Measurements from ENCODE around the gene KLHDC9.

Gene KLHDC9

GRCh38 chr1:161099090-161099802, 1.1 kb downstream of the KLHDC9 start:
- peak; percentile 13; the same call in 1 of the 2 replicates for TF ChIP-seq POLR2AphosphoS5 (IDR thresholded peaks at IDR 0.05; ENCODE audit: low read depth, low read length)
- TF ChIP-seq FOXP2 (optimal IDR thresholded peaks at IDR 0.05; ENCODE audit: borderline replicate concordance, extremely low read depth, extremely low read length, insufficient read depth) = no peak

DNA sequence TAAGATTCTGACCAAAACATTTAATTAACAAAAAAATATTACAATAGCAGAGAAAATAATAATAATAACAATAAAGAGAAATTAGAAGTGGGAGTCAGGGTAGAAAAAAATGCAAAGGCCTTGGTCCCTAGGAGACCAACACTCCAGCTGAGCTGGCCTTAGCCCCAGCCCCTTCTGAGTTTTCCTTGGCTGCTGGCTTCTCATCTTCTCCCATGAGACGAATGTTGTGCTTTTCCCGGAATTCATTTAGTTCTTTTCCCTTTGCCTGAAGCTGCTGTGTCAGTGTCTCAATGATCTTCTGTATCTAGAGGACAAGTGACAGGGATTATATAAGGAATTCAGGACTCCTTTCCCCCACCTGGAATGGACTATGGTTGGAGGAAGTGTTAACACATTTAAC, 2.4 kb downstream of the KLHDC9 start:
- TF ChIP-seq SIN3A (IDR thresholded peaks at IDR 0.05; ENCODE audit: borderline replicate concordance, insufficient read depth, low read length) (no peak), TAF1 (IDR thresholded peaks at IDR 0.05; ENCODE audit: borderline replicate concordance, insufficient read depth, low read length) (no peak), POLR2AphosphoS5 (IDR thresholded peaks at IDR 0.05; ENCODE audit: low read depth, low read length) (no peak), REST (IDR thresholded peaks at IDR 0.05; ENCODE audit: insufficient read depth in 1 of 2, low read depth in 2 of 2, low read length in 2 of 2) (no peak), FOXP2 (optimal IDR thresholded peaks at IDR 0.05; ENCODE audit: borderline replicate concordance, extremely low read depth, extremely low read length, insufficient read depth) (no peak)

DNA sequence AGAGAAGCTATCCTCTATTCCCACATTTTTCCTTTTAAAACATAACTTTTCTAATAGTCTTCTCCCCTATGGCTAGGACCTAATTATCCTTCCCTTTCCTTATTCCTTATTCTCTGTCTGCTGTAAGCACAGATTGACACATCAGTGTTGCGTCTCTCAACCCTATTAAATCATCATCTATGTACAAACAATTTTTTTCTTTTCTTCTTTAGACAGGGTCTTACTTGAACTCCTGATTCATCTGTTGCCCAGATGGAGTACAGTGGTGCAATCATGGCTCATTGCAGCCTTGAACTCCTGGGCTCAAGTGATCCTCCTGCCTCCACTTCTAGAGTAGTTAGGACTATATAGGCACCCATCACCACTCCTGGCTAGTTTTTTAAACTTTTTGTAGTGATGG, 8.3 kb downstream of the KLHDC9 start:
- TF ChIP-seq FOXP2 (optimal IDR thresholded peaks at IDR 0.05; ENCODE audit: borderline replicate concordance, extremely low read depth, extremely low read length, insufficient read depth) = no peak
- no peak for TF ChIP-seq POLR2AphosphoS5 (IDR thresholded peaks at IDR 0.05; ENCODE audit: low read depth, low read length)

DNA sequence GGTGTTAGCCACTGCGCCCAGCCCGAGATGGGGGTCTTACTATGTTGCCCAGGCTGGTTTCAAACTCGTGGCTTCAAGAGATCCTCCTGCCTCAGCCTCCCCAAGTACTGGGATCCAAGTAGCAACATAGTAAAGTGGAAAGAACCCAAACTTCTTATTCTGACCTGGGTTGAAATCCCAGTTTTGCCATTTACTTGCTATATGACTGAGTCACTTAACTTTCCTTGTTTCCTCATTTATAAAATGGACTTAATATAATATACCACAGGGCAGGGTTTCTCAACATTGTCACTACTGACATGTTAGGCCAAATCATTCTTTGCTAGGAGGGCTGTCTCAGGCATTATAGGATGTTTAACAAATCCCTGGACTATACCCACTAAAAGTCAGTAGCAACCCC, 13.0 kb downstream of the KLHDC9 start:
- TF ChIP-seq FOXP2 (optimal IDR thresholded peaks at IDR 0.05; ENCODE audit: borderline replicate concordance, extremely low read depth, extremely low read length, insufficient read depth) = no peak
- no peak for TF ChIP-seq SIN3A (IDR thresholded peaks at IDR 0.05; ENCODE audit: borderline replicate concordance, insufficient read depth, low read length)
- no peak for TF ChIP-seq POLR2AphosphoS5 (IDR thresholded peaks at IDR 0.05; ENCODE audit: low read depth, low read length)
- TF ChIP-seq REST (IDR thresholded peaks at IDR 0.05; ENCODE audit: insufficient read depth in 1 of 2, low read depth in 2 of 2, low read length in 2 of 2) = no peak
- no peak for TF ChIP-seq TAF1 (IDR thresholded peaks at IDR 0.05; ENCODE audit: borderline replicate concordance, insufficient read depth, low read length)

DNA sequence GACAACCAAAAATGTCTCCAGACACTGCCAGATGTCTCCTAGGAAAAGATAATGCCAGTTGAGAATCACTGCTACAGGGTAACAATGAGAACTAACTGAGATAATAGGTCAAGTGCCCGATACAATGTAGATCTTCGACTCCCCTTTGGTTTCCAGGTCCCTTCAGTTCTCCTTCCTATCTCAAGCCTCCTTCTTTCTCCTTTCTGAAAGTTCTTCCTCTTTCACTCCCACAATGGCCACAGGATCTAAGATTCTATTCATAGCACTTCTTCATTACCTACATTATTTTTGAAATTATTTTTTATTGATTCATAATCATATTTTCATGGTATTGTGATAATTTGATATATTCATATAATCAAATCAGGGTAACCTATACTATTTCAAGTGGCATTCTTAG, 13.4 kb downstream of the KLHDC9 start:
- TF ChIP-seq FOXP2 (optimal IDR thresholded peaks at IDR 0.05; ENCODE audit: borderline replicate concordance, extremely low read depth, extremely low read length, insufficient read depth) = no peak

GRCh38 chr1:161113915-161114314, 15.8 kb downstream of the KLHDC9 start:
- TF ChIP-seq REST (IDR thresholded peaks at IDR 0.05; ENCODE audit: insufficient read depth in 1 of 2, low read depth in 2 of 2, low read length in 2 of 2) (no peak), FOXP2 (optimal IDR thresholded peaks at IDR 0.05; ENCODE audit: borderline replicate concordance, extremely low read depth, extremely low read length, insufficient read depth) (no peak), POLR2AphosphoS5 (IDR thresholded peaks at IDR 0.05; ENCODE audit: low read depth, low read length) (no peak), TAF1 (IDR thresholded peaks at IDR 0.05; ENCODE audit: borderline replicate concordance, insufficient read depth, low read length) (no peak), SIN3A (IDR thresholded peaks at IDR 0.05; ENCODE audit: borderline replicate concordance, insufficient read depth, low read length) (no peak)

- no peak for TF ChIP-seq POLR2AphosphoS5 (IDR thresholded peaks at IDR 0.05; ENCODE audit: low read depth, low read length)
- no peak for TF ChIP-seq TAF1 (IDR thresholded peaks at IDR 0.05; ENCODE audit: borderline replicate concordance, insufficient read depth, low read length)
- no peak for TF ChIP-seq FOXP2 (optimal IDR thresholded peaks at IDR 0.05; ENCODE audit: borderline replicate concordance, extremely low read depth, extremely low read length, insufficient read depth)
These were observed 16.4 kb downstream of the KLHDC9 start for GRCh38 chr1:161114556-161114955.

Data from PFSK-1 (cell line).